Measurements from ENCODE around the gene RELA.

Gene RELA

DNA sequence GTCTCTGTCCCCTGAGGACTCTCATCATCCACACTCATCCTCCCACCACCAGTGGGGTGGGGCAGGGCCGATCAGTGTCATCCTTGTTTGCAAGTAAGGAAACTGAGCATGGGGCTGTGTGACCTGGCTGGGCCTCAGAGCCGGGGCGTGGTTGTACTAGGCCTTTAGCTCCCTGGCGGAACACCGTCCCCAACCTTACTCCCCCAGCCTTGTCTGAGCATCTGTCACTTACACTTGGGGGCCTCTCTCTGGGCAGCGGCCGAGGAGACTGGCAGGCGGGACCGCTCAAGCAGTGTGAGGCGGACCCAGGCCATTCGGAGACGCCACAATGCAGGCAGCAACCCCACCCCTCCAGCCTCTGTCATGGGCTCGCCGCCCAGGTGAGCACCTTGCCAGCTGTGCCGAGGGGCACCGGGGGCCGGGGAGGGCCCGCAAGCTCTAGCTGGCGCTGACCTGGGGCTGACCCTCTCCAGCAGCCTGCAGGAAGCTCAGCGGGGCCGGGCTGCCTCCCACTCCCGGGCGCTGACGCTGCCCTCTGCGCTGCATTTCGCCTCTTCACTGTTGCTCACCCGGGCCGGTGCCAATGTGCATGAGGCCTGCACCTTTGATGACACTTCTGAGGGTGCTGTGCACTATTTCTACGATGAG is 43.3 kb downstream of the RELA start:
- H3K36me3 Mint-ChIP-seq (ENCODE audit: low read depth) = peaks cover 21% of the 10 kb centered on the region
- no peaks in the 10 kb centered on the region for H3K9me3 Mint-ChIP-seq

DNA sequence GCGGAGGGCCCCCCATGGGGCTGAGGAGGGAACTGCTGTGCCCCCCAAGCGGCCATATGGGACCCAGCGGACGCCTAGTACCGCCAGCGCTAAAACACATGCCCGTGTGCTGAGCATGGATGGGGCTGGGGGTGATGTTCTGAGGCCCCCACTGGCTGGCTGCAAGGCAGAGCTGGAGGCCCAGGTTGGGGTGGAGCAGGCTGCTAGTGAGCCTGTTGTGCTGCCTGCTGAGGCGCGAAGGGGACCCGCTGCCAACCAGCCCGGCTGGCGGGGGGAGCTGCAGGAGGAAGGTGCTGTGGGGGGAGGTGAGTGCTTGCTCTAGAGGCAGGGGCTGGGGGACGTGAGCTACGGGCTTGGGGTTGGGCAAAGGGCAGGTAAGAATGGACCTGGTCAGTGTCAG is 44.0 kb downstream of the RELA start:
- Mint-ChIP-seq H3K4me1 (peaks cover 12% of the 10 kb centered on the region), H3K9me3 (no peaks in the 10 kb centered on the region), H3K27ac (no peak overlapping the region), H3K36me3 (ENCODE audit: low read depth) (peaks cover 18% of the 10 kb centered on the region), H3K27me3 (ENCODE audit: low read depth) (no peaks in the 10 kb centered on the region), H3K4me3 (peak overlapping the region; percentile 43 to 73 (median 72))
- TF ChIP-seq, protein P1, sequence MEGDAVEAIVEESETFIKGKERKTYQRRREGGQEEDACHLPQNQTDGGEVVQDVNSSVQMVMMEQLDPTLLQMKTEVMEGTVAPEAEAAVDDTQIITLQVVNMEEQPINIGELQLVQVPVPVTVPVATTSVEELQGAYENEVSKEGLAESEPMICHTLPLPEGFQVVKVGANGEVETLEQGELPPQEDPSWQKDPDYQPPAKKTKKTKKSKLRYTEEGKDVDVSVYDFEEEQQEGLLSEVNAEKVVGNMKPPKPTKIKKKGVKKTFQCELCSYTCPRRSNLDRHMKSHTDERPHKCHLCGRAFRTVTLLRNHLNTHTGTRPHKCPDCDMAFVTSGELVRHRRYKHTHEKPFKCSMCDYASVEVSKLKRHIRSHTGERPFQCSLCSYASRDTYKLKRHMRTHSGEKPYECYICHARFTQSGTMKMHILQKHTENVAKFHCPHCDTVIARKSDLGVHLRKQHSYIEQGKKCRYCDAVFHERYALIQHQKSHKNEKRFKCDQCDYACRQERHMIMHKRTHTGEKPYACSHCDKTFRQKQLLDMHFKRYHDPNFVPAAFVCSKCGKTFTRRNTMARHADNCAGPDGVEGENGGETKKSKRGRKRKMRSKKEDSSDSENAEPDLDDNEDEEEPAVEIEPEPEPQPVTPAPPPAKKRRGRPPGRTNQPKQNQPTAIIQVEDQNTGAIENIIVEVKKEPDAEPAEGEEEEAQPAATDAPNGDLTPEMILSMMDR (IDR thresholded peaks at IDR 0.05; ENCODE audit: unreplicated experiment in 3 of 3) = no peak

More for the DNA sequence above, 43.3 kb downstream of the RELA start:
- TF ChIP-seq, protein P1 (IDR thresholded peaks at IDR 0.05; ENCODE audit: unreplicated experiment in 3 of 3) = no peak
- peaks cover 12% of the 10 kb centered on the region for H3K4me1 Mint-ChIP-seq
- H3K4me3 Mint-ChIP-seq = peak overlapping the region; percentile 52 to 73 (median 72)
- no peak overlapping the region for H3K27ac Mint-ChIP-seq
- no peaks in the 10 kb centered on the region for H3K27me3 Mint-ChIP-seq (ENCODE audit: low read depth)

DNA sequence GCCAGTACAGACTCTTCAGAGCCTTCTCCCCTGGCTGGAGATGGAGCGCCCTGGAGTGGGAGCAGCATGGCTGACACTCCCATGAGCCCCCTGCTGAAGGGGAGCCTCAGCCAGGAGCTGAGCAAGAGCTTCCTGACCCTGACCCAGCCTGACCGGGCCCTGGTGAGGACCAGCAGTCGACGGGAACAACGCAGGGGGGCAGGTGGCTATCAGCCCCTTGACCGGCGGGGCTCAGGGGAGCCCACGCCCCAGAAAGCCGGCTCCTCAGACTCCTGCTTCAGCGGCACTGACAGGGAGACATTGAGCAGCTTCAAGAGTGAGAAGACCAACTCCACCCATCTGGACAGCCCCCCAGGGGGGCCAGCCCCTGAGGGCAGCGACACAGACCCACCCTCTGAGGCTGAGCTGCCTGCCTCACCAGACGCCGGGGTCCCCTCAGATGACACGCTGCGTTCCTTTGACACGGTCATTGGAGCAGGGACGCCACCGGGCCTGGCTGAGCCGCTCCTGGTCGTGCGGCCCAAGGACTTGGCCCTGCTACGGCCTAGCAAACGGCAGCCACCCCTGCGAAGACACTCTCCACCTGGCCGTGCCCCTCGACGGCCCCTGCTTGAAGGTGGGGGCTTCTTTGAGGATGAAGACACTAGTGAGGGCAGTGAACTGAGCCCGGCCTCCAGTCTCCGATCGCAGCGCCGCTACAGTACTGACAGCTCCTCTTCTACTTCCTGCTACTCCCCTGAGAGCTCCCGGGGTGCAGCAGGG is 44.5 kb downstream of the RELA start:
- Mint-ChIP-seq H3K4me3 (peak overlapping the region; percentile 90 to 97 (median 95)), H3K27ac (no peak overlapping the region), H3K4me1 (peaks cover 12% of the 10 kb centered on the region), H3K9me3 (no peaks in the 10 kb centered on the region), H3K36me3 (ENCODE audit: low read depth) (peaks cover 18% of the 10 kb centered on the region), H3K27me3 (ENCODE audit: low read depth) (no peaks in the 10 kb centered on the region)
- TF ChIP-seq, protein P1 (IDR thresholded peaks at IDR 0.05; ENCODE audit: unreplicated experiment in 3 of 3) = no peak

DNA sequence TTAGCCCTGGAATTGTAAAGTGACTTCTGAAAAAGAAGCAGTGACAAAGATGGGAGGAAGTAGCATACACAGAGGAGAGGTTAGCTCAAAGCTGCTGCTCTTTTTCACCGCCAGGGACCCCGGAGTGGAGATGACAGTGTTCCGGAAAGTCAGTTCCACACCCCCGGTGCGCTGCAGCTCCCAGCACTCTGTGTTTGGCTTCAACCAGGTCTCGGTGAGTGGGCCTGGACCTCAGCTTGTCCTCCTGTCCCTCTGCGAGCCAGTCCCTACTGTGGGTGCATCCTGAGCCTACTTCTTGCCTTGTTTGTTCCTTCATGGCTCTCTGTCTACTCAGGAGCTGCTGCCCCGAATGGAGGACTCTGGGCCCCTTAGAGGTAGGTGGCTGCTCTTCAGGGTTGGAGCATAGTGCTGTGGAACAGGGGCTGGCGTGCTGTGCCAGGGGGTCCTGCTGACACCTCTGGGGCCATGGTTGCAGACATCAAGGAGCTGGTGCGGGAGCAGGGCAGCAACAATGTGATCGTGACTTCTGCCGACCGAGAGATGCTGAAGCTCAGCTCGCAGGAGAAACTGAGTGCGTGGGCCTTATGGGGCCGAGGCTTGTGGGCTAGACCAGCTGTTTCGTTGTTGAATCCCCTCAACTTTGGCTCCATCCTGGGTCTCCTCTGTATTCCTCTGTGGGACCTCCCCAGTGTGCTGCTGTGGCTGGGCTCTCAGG is 45.4 kb downstream of the RELA start:
- no peaks in the 10 kb centered on the region for H3K27me3 Mint-ChIP-seq (ENCODE audit: low read depth)
- peaks cover 14% of the 10 kb centered on the region for H3K36me3 Mint-ChIP-seq (ENCODE audit: low read depth)
- no peaks in the 10 kb centered on the region for H3K9me3 Mint-ChIP-seq
- H3K27ac Mint-ChIP-seq = no peak overlapping the region
- H3K4me1 Mint-ChIP-seq = peaks cover 16% of the 10 kb centered on the region
- TF ChIP-seq, protein P1 (IDR thresholded peaks at IDR 0.05; ENCODE audit: unreplicated experiment in 3 of 3) = no peak
- H3K4me3 Mint-ChIP-seq = peak overlapping the region; percentile 90 to 97 (median 95)

DNA sequence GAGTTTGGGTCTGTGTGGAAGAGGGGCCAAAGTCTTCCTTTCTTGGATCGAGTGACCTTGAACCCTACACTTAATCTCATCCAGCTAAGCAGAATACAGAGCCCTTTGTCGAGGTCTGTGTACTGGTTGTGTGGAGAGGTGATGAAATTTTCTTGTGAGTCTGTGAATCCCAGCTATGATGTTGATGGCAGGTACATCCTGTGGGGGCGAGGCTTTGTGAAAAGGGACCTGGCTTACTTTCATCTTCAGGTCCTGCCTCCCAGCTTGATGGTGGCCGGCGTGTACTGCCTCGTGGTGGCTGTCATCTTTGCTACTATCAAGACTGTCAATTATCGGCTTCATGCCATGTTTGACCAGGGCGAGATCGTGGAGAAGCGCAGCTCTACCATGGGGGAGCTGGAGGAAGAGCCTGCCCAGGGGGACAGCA is 46.1 kb downstream of the RELA start:
- peak overlapping the region; percentile 72 to 89 (median 85) for H3K27ac Mint-ChIP-seq
- peaks cover 18% of the 10 kb centered on the region for H3K36me3 Mint-ChIP-seq (ENCODE audit: low read depth)
- no peaks in the 10 kb centered on the region for H3K9me3 Mint-ChIP-seq
- TF ChIP-seq, protein P1 (IDR thresholded peaks at IDR 0.05; ENCODE audit: unreplicated experiment in 3 of 3) = no peak
- peaks cover 22% of the 10 kb centered on the region for H3K4me1 Mint-ChIP-seq
- no peaks in the 10 kb centered on the region for H3K27me3 Mint-ChIP-seq (ENCODE audit: low read depth)
- peak overlapping the region; percentile 90 to 97 (median 95) for H3K4me3 Mint-ChIP-seq

Data from nephron (organoid).